ENCODE results near the gene ASAP3.
"Not testable (repeated sequence)": the region's sequence is repeated elsewhere in the genome, so short reads cannot be mapped to it uniquely, and the experiment has no call there.

The ASAP3 gene

GRCh38 chr1:23395849-23396248, 88.1 kb downstream of the ASAP3 start:
- no peak for DNase-seq (ENCODE audit: low read depth in 2 of 2)

- no peak for DNase-seq (ENCODE audit: low read depth in 2 of 2)
Measured at GRCh38 chr1:23395154-23395724, 88.7 kb downstream of the ASAP3 start.

- no peak for DNase-seq (ENCODE audit: low read depth in 2 of 2)
Measured at GRCh38 chr1:23394684-23395083, 89.3 kb downstream of the ASAP3 start.

- no peak for DNase-seq (ENCODE audit: low read depth in 2 of 2)
Measured at GRCh38 chr1:23394181-23394580, 89.8 kb downstream of the ASAP3 start.

DNA sequence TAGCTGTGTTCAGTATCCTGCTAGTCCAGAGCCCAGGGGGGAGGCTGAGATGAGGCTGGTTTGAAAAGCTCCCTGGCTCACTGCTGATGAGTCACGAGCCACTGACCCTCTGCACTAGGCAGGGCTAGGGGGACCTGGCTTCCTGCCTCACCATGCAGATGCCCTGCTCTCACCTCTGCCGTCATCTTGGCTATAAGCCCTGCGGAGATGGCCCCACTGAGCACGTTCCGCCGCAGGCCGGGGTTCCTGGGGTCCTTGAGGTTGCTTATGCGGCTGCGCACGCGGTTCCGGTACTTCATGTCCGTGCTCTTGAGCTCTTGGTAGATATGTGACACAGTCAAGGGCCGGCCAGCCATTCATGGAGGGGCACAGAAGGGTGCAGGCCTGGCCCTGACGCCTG, 90.3 kb downstream of the ASAP3 start:
- DNase-seq (ENCODE audit: low read depth in 2 of 2), result no peak

DNA sequence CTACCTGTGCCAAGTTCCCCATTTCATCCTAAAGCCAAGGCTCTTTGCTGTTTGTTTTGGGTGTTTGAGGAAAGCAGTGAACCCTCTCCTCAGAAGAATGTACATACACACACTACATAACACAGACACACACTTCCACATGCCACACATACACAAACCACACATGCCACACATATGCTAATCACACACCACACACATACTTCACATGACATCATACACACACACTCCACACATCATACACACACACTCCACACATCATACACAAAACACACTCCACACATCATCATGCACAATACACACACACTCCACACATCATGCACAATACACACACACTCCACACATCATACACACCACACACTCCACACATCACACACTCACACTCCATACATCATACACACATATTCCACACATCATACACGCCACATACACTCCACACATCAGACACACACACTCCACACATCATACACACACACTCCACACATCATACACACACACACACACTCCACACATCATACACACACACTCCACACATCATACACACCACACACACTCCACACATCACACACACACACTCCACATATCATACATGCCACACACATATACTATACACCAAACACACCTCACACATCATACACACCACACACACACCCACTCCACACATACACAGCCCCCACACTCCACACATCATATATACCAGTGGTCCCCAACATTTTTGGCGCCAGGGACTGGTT, 91.7 kb downstream of the ASAP3 start:
- no peak for DNase-seq (ENCODE audit: low read depth in 2 of 2)

DNA sequence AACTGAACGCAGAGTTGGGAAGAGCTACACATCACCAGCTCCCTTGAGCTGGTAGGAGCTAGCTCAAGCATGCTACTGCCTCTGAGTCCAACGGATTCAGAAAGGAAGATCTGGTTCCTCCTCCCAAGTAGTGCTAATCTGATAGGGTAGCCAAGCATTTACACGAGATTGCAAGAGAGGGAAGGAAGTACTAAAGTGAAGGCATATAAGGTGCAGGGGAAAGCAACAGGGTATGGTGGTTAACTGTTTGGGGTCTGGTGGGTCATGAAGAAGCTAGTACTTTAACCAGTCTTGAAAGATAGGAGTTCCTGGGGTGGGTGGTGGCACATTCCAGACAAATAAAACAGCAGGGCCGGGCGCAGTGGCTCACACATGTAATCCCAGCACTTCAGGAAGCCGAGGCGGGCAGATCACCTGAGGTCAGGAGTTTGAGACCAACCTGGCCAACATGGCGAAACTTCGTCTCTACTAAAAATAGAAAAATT, 94.1 kb downstream of the ASAP3 start:
- no peak for DNase-seq (ENCODE audit: low read depth in 2 of 2)

DNA sequence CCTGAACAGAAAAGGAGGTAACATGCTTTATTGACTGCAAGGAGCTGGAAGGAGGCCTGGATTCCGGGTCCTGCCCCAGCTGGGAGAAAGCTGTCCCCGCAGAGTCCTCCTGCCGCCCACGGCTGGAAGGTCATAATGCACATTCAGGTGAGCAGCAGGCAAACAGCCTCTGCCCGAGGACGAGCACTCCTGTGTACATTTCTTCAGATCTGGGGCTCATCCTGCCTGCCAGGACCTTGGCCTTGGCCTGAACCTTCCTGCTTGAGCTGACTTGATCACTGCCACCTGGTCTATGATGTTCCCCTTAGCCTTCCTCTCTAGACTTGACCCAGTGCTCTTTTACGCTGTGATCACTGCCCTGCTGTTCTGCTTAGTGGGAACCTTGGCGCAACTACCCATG, 96.5 kb downstream of the ASAP3 start:
- DNase-seq (ENCODE audit: low read depth in 2 of 2), result no peak

- no peak for DNase-seq (ENCODE audit: low read depth in 2 of 2)
Measured at GRCh38 chr1:23385119-23385621, 98.8 kb downstream of the ASAP3 start.

DNA sequence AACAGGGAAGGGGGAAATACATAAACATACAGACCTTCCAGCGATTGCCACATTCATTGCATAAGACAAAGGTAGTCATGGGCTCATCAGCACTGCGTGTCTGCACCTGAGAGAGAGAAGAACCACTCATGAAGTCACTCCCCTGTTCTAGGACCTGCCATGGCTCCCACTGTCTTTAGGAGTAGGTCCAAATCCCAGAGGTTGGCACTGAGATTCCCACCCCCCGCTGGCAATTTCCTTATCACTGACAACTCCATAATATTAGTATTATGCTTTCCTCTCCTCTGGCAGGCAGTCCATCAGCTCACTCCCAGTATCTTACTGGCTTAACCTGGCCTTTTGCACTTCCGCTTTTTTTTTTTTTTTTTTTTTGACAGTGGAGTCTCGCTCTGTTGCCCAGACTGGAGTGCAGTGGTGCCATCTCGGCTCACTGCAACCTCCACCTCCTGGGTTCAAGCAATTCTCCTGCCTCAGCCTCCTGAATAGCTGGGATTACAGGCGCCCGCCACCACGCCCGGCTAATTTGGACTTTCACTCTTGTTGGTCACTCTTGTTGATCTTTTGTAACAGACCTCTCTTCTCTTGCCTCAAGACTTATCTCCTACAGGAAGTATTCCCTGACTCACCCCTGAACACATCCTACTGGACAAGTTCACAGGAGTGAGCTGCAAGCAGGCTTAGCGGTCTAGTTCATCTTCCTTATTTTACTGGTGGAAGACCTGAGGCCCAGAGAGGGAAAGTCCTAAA, 99.5 kb downstream of the ASAP3 start:
- DNase-seq (ENCODE audit: low read depth in 2 of 2), result no peak

DNA sequence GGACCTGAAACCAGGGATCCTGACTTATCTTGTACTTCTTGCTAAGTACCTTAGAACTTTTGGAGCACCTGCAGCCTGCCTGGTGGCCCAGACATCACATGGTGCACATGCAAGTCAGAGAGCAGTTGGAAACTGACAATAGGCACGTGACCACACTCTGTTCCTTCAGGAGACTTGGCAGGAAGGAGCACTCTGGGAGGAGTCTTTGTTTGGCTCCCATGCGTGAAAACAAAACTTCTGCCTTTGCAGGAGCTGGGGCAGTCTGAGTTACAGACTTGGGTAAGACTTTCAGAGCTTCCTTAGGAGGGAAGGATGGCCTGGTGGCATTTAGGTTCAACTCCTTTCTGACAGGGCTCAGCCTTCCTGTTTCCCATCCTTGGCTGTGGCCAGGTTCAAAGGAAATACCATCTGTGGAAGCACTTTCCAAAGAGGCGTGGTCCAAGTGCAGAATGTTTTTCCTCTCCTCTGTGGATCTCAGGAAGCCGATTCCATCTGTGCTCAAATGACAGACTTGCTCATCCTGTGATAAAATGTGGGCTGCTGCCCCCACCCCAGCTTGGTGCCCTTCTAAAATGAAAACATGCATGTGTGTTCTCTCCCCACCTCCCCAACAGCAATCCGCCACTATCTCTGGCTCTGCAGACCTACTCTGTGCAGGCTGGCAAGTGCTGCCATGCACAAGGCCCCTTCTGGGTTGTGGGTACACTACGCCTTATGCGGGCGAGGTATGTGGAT, 100.2 kb downstream of the ASAP3 start:
- DNase-seq (ENCODE audit: low read depth in 2 of 2), result no peak

GRCh38 chr1:23381233-23381885, 102.6 kb downstream of the ASAP3 start:
- no peak for DNase-seq (ENCODE audit: low read depth in 2 of 2)

DNA sequence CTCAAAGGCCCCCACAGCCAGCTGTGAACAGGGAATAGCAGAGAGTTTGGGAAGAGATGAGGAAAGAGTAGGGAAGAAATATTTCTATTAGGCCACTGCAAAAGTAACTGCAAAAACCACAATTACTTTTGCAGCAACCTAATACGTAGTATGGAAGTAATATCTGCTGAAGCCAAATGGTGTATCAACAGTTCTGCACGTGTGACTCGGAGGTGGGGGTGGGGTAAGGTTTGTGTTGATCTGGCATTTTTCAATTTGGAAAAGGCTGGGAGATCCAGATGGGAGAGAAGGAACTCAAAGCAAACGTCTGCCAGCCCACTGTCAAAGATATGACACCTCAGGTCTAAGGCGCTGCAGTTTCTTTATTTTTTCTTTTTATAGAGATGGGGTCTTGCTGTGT, 103.3 kb downstream of the ASAP3 start:
- no peak for DNase-seq (ENCODE audit: low read depth in 2 of 2)

DNA sequence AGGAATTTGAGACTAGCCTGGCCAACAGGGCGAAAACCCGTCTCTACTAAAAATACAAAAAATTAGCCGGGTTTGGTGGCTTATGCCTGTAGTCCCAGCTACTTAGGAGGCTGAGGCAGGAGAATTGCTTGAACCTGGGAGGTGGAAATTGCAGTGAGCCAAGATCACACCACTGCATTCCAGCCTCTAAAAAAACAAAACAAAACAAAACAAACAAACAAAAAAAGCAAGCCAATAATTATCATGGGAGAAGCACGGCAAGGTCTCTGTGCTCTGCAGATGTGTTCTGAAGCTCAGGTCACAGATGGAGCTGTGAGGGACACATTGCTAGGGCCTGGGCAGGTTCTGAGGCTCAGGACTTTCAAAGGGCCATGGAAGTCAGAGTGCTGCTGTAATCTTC, 103.7 kb downstream of the ASAP3 start:
- DNase-seq (ENCODE audit: low read depth in 2 of 2), result not testable (repeated sequence)
